ENCODE measurements around the gene PIP5K1B.

PIP5K1B gene

GRCh38 chr9:68690088-68690487, 15.0 kb upstream of the PIP5K1B start:
- no peaks in the 10 kb centered on the region for H3K27me3 ChIP-seq (ENCODE audit: insufficient read depth, low read length, poor library complexity, severe bottlenecking)
- H3K36me3 ChIP-seq (ENCODE audit: insufficient read depth, low read length) = no peaks in the 10 kb centered on the region
- no peak overlapping the region for H2AFZ ChIP-seq (ENCODE audit: low read length)
- H3K4me2 ChIP-seq (ENCODE audit: low read depth, low read length, poor library complexity, severe bottlenecking) = no peak overlapping the region
- H3K79me2 ChIP-seq (ENCODE audit: insufficient read depth, low read length) = no peaks in the 10 kb centered on the region
- no peaks in the 10 kb centered on the region for H3K9me2 ChIP-seq (replicated peaks; ENCODE audit: low read depth, low read length)
- no peaks in the 10 kb centered on the region for H4K20me1 ChIP-seq (ENCODE audit: insufficient read depth, low read length, poor library complexity, severe bottlenecking)
- TF ChIP-seq CTCF (conservative IDR thresholded peaks at IDR 0.05; ENCODE audit: low read length) = no peak
- no peak for TF ChIP-seq EZH2phosphoT487 (IDR thresholded peaks at IDR 0.05; ENCODE audit: borderline replicate concordance)
- no peaks in the 10 kb centered on the region for H3F3A ChIP-seq (ENCODE audit: low read depth)
- H3K4me3 ChIP-seq (ENCODE audit: low read length, poor library complexity, severe bottlenecking) = no peak overlapping the region
- H3K4me1 ChIP-seq (ENCODE audit: insufficient read depth, low read length, poor library complexity, severe bottlenecking) = peaks cover 4% of the 10 kb centered on the region
- no peaks in the 10 kb centered on the region for H3K9me3 ChIP-seq (ENCODE audit: insufficient read depth, low read depth, low read length)
- no peak overlapping the region for H3K9ac ChIP-seq (ENCODE audit: low read depth, low read length, poor library complexity, severe bottlenecking)

GRCh38 chr9:68692519-68692918, 12.5 kb upstream of the PIP5K1B start:
- Histone ChIP-seq H3K36me3 (ENCODE audit: insufficient read depth, low read length) (no peaks in the 10 kb centered on the region), H3K9ac (ENCODE audit: low read depth, low read length, poor library complexity, severe bottlenecking) (no peak overlapping the region), H4K20me1 (ENCODE audit: insufficient read depth, low read length, poor library complexity, severe bottlenecking) (no peaks in the 10 kb centered on the region), H3K27me3 (ENCODE audit: insufficient read depth, low read length, poor library complexity, severe bottlenecking) (no peaks in the 10 kb centered on the region), H2AFZ (ENCODE audit: low read length) (no peak overlapping the region), H3K4me2 (ENCODE audit: low read depth, low read length, poor library complexity, severe bottlenecking) (no peak overlapping the region), H3K9me2 (replicated peaks; ENCODE audit: low read depth, low read length) (no peaks in the 10 kb centered on the region), H3K4me3 (ENCODE audit: low read length, poor library complexity, severe bottlenecking) (no peak overlapping the region), H3K9me3 (ENCODE audit: insufficient read depth, low read depth, low read length) (no peaks in the 10 kb centered on the region), H3F3A (ENCODE audit: low read depth) (no peaks in the 10 kb centered on the region), H3K79me2 (ENCODE audit: insufficient read depth, low read length) (no peaks in the 10 kb centered on the region), H3K4me1 (ENCODE audit: insufficient read depth, low read length, poor library complexity, severe bottlenecking) (peaks cover 4% of the 10 kb centered on the region)
- TF ChIP-seq CTCF (conservative IDR thresholded peaks at IDR 0.05; ENCODE audit: low read length) = no peak

- Histone ChIP-seq H3K4me1 (ENCODE audit: insufficient read depth, low read length, poor library complexity, severe bottlenecking) (peaks cover 4% of the 10 kb centered on the region), H3K27me3 (ENCODE audit: insufficient read depth, low read length, poor library complexity, severe bottlenecking) (no peaks in the 10 kb centered on the region), H3K79me2 (ENCODE audit: insufficient read depth, low read length) (no peaks in the 10 kb centered on the region), H3F3A (ENCODE audit: low read depth) (no peaks in the 10 kb centered on the region), H3K9me3 (ENCODE audit: insufficient read depth, low read depth, low read length) (no peaks in the 10 kb centered on the region), H3K4me2 (ENCODE audit: low read depth, low read length, poor library complexity, severe bottlenecking) (no peak overlapping the region), H3K9ac (ENCODE audit: low read depth, low read length, poor library complexity, severe bottlenecking) (no peak overlapping the region), H3K4me3 (ENCODE audit: low read length, poor library complexity, severe bottlenecking) (no peak overlapping the region), H2AFZ (ENCODE audit: low read length) (no peak overlapping the region), H3K36me3 (ENCODE audit: insufficient read depth, low read length) (no peaks in the 10 kb centered on the region), H3K9me2 (replicated peaks; ENCODE audit: low read depth, low read length) (no peaks in the 10 kb centered on the region), H4K20me1 (ENCODE audit: insufficient read depth, low read length, poor library complexity, severe bottlenecking) (no peaks in the 10 kb centered on the region)
- TF ChIP-seq CTCF (conservative IDR thresholded peaks at IDR 0.05; ENCODE audit: low read length) = no peak
- TF ChIP-seq EZH2phosphoT487 (IDR thresholded peaks at IDR 0.05; ENCODE audit: borderline replicate concordance) = no peak
Measured at GRCh38 chr9:68694125-68694524, 10.9 kb upstream of the PIP5K1B start.

All from Loucy (cell line).